ENCODE measurements around the gene FSTL3.
"Not testable (repeated sequence)": the region's sequence is repeated elsewhere in the genome, so short reads cannot be mapped to it uniquely, and the experiment has no call there.

The FSTL3 gene

DNA sequence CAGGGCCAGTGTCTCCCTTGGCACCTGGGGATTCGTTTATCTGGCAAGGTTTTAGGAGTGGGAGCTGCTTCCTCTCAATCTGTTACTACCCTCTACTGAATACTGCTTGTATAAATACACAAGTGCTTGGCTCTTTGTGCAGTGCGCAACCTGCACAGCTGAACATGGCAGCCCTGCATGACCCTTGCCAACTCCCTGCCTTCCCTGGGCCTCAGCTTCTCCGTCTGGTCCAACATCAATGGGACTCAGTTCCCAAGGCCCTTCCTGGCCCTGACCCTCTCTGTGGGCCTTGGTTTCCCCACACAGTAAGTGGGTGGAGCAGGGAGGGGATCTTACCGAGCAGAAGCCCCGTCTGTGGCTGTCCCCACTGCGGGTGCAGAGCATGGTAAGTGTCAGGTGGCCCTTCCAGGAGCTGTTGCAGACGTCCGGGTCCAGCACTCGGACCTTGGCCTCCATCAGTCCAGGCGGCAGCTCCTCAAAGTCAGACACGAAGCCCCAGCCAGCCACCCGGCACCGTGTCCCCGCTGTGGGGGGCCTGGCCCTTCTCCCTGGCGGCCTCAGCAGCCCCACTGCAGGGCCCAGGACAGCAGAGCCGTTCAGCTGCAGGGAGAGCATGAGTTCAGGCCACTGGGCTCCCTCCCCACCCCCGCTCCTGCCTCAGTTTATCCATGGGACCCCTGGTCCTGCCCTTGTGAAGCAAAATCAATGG, 10.6 kb downstream of the FSTL3 start:
- no peak for DNase-seq

GRCh38 chr19:687569-688166, 11.5 kb downstream of the FSTL3 start:
- DNase-seq: no peak

DNA sequence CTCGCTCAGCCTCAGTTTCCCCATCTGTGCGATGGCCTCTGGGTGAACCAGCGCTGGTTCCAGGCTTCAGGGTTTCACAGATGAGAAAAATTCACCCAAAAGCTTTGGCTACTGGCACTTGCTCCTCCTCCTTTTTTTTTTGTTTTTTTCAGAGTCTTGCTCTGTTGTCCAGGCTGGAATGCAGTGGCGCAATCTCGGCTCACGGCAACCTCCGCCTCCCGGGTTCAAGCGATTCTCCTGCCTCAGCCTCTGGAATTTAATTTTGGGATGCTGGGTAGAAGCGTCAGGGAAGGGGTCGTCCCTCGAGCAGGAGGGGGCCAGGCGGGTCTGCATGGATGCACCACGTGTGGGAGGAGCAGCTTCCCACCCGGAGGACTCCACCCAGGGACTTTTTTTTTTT, 12.0 kb downstream of the FSTL3 start:
- no peak for DNase-seq

DNA sequence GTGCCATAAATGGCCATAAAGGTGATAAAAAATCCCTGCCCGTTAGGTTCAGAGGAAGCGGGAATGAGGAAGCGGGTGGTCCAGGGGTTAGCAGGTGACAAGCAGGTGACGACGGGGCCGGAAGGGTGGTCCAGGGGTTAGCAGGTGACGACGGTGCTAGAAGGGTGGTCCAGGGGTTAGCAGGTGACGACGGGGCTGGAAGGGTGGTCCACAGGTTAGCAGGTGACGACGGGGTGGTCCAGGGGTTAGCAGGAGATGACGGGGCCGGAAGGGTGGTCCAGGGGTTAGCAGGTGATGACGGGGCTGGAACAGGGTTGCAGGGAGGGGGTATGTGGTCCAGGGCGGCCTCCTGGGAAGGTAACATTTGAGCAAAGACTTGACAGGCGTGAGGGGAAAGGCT, 12.8 kb downstream of the FSTL3 start:
- no peak for DNase-seq

DNA sequence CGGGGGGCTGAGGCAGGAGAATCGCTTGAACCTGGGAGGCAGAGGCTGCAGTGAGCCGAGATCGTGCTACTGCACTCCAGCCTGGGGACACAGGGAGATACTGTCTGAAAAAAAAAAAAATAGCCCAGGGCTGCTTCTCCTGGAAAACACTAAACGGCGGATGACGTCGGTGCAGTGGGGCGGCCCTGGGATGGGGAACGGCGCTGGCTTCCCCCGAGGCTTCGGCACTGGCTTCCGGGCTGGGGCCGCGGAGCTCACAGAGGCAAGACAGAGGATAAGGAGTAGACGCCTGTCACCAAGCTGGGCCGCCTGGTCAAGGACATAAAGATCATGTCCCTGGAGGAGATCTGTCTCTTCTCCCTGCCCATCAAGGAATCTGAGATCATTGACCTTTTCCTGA, 14.0 kb downstream of the FSTL3 start:
- DNase-seq: no peak

DNA sequence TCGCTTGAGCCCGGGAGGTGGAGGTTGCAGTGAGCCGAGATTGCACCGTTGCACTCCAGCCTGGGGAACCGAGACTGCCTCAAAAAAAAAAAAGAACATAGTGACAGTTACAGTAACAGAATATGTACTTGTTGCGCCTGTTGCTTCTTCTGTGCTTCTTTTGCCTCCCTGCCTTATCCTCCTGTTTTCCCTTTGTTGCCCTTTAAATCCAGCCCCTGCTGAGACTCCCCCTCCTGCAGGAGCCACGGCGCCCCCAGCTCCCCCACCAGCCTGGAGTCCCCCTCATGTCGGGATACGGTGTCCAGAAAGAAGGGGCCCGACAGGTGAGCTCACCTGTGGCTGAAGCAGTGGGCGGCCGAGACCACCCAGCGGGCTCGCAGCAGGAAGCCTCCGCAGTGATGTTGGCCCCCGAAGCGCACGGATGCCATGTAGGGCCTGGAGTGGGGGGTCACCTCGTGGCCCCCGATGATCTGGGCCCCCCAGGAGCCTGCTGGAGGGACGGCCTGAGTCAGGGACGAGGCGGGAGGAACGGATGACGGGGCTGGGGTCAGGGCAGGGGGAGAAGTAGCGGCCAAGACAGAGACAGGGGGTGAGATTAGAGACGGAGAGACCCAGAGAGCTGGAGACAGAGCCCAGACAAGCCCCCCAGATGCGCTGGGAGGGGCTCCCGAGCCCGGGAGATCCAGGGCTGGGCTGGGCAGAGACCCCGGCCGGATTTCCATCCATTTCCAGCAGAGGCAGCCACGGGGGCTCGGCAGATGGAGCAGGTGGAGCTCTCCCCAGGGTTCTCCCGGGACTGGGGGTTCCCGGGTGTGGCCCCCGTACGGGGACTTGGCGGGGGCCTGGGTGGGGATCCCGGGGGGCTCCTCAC, 18.5 kb downstream of the FSTL3 start:
- no peak for DNase-seq

DNA sequence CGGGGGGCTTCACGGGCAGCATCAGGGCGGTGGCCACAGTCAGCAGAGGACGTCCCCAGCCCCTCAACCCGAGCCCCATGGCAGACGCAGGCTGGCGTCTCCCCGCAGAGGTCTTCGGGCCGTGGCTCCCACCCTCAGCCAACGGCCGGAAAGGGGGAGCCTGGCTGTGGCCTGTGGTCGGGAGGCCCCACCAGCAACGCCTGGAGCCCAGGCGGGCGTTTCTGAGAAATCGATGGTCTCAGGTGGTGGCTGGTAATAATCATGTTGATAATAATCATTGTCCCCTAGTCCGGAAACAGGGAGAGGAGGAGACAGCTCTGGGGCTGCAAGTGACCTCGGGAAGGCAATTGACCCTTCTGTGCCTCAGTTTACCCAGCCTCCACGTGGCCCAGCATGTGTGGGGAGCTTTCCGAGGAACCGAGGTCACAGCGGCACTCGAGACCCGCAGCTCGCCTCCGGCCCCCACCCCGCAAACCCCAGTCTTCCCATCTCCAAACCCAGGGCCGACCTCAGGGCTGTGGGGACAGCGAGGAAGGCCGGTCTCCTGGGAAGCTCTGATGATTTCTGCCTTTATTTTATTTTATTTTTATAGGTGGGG, 19.3 kb downstream of the FSTL3 start, which contains the start of gene PRSS57:
TSS of gene PRSS57 (minus strand) at position 101 of the 598 bp plus-strand sequence. CDS start at position 79, 22 bp downstream.
- no peak for DNase-seq

GRCh38 chr19:698529-698928, 22.3 kb downstream of the FSTL3 start:
- DNase-seq: not testable (repeated sequence)

DNA sequence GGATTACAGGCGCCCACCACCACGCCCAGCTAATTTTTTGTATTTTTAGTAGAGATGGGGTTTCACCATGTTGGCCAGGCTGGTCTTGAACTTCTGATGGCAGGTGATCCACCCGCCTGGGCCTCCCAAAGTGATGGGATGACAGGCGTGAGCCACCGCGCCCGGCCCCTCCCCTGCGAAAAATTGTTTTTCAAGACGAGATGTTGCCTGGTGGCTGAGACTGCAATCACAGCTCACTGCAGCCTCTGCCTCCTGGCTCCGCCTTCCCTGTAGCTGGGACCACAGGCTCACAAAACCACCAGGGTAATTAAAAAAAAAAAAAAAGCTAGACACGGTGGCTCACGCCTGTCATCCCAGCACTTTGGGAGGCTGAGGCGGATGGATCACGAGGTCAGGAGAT, 23.7 kb downstream of the FSTL3 start:
- not testable (repeated sequence) for DNase-seq

- not testable (repeated sequence) for DNase-seq
These were observed 26.7 kb downstream of the FSTL3 start for GRCh38 chr19:702847-703246.

DNA sequence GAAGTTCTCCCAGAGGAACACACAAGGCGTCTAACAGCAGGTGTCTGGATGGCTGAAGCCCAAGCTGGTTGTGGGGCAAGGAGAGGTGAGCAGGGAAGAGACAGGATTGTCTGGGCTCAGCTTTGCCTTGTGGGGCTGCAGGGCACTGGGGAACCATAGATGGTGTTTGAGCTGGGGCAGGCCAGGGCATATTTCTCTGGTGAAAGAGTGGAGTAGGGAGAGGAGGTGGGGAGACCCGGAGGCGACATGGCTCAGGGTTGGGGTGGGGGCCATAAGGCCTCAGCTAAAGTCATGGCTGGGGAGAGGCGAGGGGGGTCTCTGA, 27.1 kb downstream of the FSTL3 start:
- no peak for DNase-seq

DNA sequence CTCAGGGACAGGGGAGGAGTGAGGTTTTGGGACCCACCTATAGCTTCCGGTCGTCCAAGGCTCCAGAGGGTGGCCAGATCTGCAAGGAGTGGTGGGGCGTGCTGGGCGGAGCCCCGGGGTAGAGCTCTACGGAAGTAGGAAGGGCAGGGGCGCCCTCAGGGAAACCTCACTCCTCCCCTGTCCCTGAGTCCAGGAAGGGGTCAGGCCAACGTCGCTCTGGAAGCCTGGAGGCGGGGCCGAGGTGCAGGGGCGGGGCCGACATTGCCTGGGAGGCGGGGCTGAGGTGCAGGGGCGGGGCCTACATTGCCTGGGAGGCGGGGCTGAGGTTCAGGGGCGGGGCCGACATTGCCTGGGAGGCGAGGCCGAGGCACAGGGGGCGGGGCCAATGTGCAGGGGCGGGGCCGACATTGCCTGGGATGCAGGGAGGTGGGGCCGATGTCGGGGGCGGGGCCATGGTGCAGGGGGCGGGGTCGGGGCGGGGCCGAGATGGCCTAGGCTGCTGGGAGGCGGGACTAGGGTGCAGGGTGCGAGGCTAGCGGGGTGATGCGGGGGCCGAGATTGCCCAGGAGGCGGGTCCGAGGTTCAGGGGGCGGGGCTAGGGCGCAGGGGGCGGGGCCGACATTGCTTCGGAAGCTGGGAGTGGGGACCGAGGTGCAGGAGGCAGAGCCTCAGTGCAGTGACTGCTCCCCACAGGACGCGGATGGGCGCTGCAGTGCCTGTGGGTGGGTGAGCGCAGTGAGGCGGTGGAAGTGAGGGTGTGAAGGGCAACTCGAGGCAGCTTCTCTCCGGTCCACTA, 27.7 kb downstream of the FSTL3 start:
- no peak for DNase-seq

DNA sequence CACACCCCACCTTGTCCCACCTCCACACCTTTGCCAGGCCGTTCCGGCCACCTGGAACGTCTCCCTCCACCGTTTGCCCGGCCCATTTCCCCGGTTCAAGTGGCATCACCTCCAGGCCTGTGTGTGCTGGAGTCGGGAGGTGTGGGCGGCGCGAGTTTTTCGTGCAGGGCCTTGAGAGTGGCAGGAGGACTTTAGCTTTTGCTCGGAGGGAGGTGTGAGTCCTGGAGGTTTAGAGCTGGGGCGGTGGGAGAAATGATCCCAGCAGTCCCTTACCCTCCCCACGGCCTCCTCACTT, 28.2 kb downstream of the FSTL3 start:
- DNase-seq: no peak

DNA sequence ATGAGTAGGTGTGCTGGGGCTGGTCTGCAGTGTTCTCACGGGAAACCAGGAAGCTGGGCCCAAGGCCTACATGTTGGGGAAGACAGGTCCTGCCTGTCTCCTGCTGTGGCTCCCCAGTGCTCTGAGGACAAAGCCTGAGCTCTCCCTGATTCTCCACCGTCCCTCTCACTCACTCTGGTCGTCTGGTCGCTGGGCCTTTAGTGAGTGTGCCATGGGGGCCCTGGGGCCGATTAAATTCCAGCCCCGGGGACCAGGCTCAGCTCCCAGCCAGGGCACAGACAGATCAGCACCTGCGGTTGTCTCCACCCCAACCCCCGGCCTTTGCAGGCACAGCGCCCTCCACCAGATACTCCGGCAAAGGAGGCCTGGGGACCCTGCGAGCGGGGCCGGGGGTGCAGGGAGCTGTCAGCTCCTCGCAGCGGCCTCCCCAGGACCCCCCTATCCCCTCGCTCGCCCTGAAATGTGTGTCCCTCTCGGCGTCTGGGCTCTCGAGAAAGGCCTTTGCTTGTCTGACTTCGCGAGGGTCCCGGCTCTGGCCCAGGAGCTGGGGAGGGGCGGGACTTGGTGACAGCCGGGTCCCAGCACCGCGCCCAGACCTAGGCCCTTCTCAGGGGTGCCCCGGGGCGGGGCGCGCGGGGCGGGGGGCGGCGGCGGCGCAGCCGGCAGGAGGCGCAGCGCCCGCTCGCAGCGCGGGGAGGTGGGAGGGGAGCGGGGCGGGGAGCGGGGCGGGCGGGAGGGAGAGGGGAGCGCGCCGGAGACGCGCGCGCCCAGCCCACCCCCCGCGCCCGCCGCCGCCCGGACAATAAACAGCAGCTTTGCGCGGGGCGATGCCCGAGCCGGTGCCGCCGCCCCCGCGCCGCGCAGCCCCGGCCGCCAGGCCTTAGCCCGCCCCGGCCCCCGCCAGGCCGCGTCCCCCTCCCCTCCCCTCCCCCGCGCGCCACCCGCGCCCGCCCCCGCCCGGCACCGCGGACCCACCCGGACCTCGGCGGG, 32.3 kb downstream of the FSTL3 start, which contains the start of gene PALM:
TSS of gene PALM (plus strand) at position 782 of the 990 bp plus-strand sequence. CDS start 212 bp downstream, outside the sequence.
- no peak for DNase-seq

DNA sequence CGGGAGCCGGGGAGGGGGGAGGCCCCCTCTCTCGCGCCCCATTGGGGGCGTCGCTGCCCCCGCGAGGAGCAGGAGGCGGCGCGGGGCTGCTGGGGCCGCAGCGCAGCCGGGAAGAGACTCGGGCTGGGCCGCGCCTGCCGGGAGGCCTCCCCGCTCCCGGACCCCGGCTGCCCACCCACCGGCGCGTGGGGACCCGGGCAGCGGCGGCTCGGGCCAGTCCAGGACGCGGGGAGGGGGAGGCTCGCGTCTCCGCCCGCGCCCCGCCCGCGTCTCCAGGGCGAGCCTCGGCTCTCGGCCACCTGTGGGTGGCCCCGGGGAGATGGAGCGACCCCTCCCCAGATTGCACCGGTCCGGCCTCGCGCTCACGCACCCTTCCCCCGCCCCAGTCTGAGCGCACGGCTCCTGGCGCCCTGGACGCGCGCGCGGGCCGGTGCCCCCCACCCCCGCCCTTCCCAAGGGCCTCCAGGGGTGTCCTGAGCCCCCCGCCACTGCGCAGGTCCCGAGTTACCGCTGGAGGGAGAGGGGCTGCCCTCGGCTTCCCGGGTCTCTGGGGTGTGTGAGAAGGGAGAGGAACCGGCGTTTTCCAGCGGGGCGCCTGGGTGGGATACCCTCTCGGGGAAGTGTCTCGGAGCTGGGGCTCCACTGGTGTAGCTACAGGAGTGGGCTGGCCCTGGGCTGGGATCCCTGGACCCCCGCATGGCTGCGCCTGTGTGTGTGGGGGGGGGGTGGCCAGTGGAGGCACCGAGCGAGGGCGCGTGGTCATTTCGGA, 33.2 kb downstream of the FSTL3 start:
- DNase-seq: no peak

- DNase-seq: no peak
These were observed 33.9 kb downstream of the FSTL3 start for GRCh38 chr19:709965-710571.

DNA sequence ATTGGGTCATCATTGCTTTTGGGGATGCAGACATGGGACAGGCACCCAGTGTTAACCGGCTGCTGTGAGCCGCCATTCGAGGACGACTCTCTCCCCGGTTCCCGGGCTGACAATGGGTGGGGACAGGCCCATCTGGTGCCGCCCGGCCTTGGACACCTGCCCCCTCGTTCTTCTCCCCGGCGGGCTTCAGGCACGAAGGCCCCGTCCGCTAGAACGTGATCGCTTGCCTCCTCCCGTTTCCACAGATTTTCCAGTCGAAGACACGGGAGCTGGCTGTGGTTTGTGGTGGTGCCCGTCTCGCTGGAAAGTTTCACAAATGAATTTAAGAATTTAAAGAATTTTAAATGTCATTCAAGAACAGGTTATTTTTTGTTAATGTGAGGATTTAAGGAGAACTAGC, 34.6 kb downstream of the FSTL3 start:
- no peak for DNase-seq

DNA sequence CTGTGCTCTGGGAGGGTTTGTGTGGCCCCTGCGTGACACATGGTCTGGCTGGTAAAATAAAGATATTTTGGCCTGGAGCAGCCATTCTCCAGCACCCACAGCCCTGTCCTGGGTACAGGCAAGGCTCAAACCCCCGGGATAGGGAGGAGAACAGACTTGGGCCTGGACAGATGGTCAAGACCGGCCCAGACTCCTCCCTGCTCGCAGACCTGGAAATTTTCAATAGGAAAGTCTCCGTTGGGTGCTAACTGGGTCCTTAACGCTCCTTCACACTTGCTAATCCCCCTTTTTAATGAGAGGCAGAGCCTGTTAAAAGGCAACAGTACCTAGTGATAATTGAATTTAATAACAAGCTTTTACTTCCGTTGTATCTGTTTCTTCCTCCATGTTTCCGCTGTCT, 35.1 kb downstream of the FSTL3 start:
- DNase-seq: no peak

- DNase-seq: no peak
These were observed 39.2 kb downstream of the FSTL3 start for GRCh38 chr19:715347-715746.

GRCh38 chr19:718251-718951, 42.2 kb downstream of the FSTL3 start:
- DNase-seq: no peak

Measured in NCI-H510A treated with DMSO at 0.1 percent for 48 hours (cell line).